ENCODE results near the gene ABI1.

DNA sequence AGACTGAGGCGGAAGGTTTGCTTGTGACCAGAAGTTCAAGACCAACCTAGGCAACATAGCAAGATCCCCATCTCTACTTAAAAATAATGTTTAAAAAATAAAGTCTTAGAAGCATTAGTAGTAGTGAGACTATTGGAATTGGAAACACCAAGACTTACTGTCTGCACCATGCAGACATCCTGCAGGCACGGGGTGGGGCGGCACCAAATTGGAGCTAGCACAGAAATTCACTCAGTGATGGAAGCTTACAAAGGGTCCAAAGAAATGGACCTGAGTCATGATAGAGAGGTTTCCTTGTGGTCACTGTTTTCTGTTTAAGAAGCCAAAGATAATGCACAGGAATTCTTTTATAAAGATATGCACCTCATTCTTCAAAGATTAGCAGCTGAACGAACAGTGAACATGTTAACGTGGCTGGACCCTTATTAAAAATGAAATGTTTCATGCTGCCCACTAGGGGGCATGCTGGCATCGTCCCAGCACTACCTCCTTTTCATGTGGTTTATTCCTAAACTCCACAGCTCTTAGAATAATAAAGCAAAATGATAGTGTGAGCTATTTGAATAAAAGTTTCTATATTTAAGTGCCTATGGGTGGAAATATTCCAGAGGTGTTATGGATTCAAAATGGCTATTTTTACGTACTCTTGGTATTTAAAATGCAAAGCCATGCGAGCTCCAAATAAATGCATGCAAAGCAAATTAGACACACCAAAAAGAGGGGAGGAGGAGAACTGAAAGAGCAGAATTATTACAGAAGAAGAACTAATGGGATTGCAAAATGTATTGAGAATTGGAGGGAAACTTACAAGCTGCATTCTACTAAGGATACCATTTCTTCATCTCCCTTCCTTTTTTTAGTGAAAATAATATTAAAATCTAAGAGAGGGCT lies 134.7 kb downstream of the ABI1 start:
- TF ChIP-seq, protein P1, sequence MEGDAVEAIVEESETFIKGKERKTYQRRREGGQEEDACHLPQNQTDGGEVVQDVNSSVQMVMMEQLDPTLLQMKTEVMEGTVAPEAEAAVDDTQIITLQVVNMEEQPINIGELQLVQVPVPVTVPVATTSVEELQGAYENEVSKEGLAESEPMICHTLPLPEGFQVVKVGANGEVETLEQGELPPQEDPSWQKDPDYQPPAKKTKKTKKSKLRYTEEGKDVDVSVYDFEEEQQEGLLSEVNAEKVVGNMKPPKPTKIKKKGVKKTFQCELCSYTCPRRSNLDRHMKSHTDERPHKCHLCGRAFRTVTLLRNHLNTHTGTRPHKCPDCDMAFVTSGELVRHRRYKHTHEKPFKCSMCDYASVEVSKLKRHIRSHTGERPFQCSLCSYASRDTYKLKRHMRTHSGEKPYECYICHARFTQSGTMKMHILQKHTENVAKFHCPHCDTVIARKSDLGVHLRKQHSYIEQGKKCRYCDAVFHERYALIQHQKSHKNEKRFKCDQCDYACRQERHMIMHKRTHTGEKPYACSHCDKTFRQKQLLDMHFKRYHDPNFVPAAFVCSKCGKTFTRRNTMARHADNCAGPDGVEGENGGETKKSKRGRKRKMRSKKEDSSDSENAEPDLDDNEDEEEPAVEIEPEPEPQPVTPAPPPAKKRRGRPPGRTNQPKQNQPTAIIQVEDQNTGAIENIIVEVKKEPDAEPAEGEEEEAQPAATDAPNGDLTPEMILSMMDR (IDR thresholded peaks at IDR 0.05; ENCODE audit: borderline replicate concordance, extremely low read depth, low read length, poor library complexity, severe bottlenecking), result peak; percentile 82
- no peak for TF ChIP-seq EZH2 (IDR thresholded peaks at IDR 0.05; ENCODE audit: borderline replicate concordance, low read depth, low read length, severe bottlenecking)

All from DND-41 (cell line).